GM19468 (cell line): ENCODE results near the gene CHD1L.

ENCODE experiments used
- ATAC-seq: cut with Tn5 transposase; IDR thresholded peaks from one replicate; pipeline ENCODE4 v1.9.1; 2021; ENCODE audit warnings: mild to moderate bottlenecking, moderate library complexity, moderate number of reproducible peaks; ENCODE audit not compliant: unreplicated experiment; ENCODE audit errors: extremely low read depth

The CHD1L gene

DNA sequence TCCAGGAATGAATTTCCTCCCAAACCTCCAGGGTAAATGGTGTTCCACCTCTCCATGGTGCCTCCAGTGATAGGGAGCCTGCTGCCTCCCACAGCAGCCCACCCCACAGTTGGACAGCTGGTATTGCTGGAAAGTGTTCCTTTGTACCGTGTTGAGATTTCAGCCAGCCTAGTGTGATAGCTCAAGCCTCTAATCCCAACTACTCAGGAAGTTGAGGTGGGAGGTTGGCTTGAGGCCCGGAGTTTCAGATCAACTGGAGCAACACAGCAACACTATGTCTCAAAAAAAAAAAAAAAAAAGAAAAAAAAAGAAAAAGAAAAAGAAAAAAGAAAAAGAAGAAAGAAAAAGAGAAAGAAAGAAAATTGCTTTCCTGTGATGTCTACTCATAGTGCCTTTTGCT lies 96.1 kb downstream of the CHD1L start:
- ATAC-seq: no peak

DNA sequence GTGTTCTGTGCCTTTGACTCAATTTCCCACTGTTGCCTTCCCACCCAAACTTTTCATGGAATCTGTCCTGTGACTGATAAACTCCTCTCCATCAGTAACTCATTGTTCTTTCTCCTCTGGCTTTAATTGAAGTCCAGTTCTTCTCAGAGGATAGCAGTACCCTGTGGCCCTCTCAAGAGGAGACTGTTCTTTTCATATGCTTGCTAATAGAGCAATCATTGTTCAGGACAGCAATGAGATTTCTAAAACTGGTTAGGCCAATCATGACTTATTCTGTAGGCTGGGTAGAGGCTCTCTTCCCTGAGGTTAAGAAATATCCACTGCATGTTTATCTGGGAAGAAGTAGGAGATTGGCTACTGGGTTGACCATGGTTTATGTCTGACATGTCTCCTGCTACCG lies 98.8 kb downstream of the CHD1L start:
- ATAC-seq: no peak
